SH-SY5Y (cell line): ENCODE data around the gene LYL1.

Source experiments
- GATA2 ChIP-seq: IDR thresholded peaks from 2 replicates; pipeline ENCODE4 v1.6.1; 2011; ENCODE audit warnings: mild to moderate bottlenecking, low read depth, low read length
- GATA3 ChIP-seq: IDR thresholded peaks from 2 replicates; pipeline ENCODE4 v1.6.1; 2011; ENCODE audit warnings: low read depth, mild to moderate bottlenecking, low read length, moderate library complexity

DNA sequence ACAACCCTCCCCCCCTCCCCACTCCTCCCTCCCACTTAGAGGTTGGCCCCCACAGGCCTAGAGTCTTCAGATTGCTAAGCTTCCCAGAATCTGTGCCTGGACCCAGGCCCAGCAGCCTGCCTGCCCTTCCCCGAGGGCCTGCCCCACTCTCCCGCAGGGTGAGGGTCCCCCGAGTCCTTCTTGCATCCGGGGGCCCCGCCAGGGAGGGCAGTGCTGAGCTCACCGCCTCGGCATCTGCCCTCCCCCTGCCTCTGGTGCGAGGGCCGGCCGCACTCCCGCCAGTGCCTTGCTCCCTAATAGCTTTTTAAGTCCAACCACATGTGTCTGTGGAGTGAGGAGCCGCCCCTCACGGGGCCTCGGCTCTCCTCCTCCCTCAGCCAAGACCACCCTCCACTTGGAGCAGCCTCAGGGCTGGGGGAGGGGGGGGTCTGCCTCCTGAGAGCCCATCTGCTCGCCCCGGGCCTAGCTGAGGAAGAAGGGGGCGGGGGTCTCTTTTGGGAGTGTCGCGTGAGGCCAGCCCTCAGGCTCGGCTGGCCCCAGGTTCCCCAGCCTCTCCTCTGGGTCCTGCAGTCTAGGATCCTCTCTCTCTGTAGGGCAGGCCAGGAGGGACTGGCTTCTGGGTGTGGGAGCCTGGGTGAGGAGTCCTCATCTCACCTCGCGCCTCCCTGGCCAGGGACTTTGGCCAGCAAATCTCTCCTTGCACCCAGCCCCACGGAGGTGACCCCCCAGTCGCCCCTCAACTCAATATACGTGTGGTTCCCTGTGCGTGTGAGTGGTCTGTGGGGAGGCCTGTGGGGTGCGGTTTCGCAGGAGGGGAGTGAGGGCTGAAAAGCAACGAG, 47.2 kb downstream of the LYL1 start:
- TF ChIP-seq GATA2 (no peak), GATA3 (no peak)
